GM19238 (cell line): ENCODE results near the gene FOSB.
"Not testable (repeated sequence)": the region's sequence is repeated elsewhere in the genome, so short reads cannot be mapped to it uniquely, and the experiment has no call there.

ENCODE experiments used
- DNase-seq: peaks from one replicate; pipeline ENCODE4 v3.0.0; 2011; ENCODE audit warnings: low spot score; ENCODE audit not compliant: insufficient read length

The FOSB gene

DNA sequence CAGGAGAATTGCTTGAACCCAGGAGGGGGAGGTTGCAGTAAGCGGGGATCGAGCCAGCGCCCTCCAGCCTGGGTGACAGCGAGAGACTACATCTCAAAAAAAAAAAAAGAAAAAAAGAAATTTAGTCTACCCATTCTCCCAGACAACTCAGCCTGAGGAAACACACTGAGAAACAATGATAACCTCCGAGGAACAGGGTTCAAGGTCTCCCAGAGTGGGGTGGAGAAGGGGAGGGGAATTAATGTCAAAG lies 38.1 kb downstream of the FOSB start:
- DNase-seq, result no peak

DNA sequence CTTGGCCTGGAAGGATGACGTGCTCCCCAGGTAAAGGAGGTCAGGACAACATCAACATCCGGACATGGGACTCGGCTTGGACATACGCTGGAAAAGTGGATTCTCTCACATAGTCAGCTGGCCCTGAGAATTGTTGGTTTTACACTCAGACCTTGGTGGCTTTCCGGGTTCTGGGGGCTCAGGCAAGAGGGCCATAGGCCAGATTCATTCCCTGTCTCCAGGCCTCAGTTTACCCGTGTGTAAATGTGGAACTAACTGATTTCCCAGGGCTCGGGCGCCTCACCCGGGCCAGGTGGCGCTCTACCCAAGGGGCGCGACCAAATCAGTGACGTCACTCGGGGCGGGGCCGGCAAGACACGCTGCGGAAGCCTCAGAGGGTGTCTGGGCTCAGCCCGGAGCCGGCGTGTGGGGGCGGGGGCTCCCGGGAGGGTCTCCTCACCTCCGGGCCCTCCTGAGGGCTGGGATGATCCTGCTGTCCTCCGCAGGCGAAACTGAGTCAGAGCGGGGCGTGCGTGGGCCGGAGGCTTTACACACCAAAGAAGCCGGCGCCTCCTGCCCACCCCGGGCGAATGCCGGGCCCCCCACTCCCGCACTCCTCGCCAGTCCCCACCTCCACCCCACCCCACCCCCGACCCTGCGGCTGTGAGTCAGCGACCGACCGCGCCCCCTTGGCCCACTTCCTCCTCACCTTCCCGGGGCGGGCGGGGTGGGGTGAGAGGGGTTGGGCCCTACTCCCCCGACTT lies 38.6 kb downstream of the FOSB start:
- peak; percentile 93 for DNase-seq

DNA sequence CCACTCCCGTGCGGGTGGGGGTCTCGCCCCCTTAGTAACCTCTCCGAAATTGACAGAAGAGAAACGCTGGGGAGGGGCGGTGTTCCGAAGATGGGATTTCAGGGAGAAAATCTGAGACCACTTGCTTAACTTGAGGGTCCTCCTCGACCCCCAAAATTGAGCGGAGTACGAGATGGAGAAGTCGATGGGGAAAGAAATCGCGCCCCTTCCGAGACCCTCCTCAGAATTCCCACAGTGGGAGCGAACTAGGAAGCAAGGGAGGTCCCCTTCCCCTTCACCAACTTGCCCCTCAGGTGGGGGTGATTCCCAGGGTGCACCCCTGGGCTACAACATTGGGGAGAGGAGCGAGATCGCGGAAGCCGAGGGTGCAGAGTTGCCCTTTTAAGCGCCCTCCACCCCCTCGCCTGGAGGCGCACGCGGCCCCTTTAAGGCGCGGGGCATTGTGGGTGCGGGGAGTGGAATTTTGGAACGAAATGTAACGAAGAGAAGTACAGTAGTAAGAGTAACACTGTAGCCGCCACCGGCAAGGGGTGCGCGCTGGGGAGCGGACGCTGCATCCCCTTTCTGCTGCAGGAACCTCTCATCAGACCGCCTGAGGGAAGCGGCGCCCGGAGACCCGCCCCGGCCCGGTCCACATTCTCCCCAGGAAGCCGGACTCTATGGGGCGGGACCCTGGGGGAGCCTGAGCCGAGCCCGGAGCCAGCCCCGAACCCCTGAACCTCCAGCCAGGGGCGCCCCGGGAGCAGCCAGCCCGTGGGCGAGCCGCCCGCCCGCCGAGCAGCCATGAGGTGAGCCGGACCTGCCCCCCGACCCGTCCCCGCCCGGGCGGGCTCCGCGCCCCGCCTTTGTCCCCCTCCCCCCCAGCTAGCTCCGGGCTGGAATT lies 39.4 kb downstream of the FOSB start, which contains the start of gene VASP:
VASP (plus strand) TSS at position 491 of the 883 bp plus-strand sequence; CDS start at position 784, 293 bp downstream.
- peak; percentile 87 for DNase-seq

DNA sequence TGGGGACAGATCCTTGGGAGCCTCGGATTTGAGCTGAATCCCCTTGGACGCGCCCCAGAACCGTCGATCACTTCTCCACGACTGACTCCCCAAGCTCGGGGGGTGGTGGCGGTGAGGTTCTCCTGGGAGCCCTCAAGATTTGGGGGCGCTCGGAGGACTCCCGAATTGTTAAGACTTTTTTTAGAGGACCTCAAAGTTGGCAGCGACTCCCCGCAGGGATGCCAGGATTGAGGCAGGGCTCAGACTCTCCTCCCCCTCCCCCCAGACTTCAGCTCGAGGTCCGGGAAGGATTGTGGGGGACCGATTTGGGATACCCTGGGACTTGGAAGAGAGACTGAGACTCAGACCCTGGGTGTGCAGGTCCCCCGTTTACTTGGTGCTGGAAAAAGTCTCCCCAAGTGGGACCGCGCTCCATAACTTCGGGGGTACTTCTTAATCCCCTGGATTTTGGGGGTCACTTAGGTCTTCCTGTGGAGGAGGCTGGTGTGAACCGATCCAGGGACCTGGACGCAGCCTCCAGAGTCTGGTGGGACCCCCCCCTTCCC lies 40.1 kb downstream of the FOSB start:
- DNase-seq, result no peak

DNA sequence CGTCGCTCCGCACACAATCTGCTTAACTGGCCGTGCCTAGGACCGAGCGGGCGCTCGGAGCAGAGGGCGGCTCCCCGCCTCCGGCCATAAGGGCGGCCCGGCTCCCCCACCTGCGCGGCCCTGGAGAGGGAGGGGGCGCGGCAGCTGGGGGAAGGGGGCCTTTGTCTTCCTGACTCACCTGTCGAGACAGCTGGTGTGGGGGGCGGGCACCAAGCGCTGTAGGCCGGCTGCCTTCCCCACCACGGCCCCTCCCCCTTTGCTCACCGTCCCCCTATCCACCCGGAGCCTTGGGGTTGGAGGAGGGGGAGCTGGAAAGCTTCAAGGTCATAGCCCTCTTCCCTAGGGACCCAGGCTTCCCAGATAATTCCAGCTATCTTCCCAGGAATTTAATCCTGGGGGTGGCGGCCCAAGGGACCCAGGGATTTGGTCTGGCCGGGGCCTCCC lies 40.6 kb downstream of the FOSB start:
- no peak for DNase-seq

DNA sequence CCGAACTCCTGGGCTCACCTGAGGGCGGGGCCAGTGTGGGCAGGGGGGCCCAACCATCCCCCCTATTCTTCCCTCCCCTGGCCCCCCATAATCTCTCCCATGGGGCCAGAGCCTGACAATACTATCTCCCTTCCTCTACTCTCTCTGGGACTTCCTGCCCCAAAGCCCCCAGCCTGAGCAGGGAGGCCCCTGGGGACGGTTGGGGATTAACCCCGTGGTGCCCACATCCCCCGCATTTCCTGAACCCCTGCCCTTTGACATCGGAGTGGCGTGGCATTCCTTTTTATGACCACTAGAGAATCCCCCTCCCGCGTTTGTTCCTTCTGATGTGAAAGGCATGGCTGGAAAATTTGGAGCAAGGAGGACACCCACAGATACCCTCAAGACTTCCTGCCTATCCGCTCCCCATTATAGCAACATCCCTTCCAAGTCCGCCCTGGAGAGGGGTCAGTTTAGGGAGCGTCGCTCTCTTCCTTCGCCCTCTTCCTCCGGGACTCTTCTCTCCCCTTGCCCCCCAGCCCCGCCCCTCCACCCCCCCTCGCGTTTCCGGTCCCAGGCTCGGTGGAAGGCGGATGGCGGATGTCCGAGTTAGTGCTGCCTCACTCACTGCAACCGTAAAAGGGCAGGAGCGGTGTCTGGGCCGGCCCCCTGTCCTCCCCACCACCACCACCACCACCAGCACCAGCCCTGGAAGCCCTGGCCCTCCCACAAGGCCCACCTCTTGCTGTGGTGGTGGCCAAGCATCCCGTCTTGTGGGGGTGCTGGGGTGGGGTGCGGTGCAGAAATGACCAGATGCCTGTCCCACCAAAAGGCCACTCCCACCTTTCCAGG lies 41.3 kb downstream of the FOSB start:
- peak; percentile 83 for DNase-seq

DNA sequence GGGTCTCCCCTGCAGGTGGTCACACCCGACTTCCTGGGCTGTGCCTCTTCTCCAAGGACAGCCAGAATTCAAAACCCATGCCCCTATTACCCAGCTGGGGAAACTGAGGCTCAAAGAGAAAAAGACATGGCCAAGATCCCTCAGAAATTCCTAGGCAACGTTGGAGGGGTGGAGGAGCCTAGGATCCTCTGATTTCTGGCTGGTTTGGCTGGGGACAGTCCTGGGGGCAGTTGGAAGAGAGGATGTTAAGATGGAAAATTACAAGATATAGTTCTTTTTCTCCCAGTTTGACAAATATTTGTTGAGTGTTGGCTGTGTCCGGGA lies 41.9 kb downstream of the FOSB start:
- DNase-seq, result no peak

DNA sequence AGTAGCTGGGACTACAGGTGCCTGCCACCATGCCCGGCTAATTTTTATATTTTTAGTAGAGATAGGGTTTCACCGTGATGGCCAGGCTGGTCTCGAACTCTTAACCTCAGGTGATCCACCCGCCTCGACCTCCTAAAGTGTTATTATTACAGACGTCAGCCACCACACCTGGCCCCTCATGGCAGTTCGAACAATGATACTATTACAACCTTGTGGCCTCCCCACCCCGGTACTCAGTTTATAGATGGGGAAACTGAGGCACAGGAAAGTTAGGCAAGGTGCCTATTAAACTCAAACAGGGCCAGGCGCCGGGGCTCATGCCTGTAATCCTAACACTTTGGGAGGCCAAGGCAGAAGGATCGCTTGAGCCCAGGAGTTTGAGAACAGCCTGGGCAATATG lies 42.6 kb downstream of the FOSB start:
- not testable (repeated sequence) for DNase-seq

DNA sequence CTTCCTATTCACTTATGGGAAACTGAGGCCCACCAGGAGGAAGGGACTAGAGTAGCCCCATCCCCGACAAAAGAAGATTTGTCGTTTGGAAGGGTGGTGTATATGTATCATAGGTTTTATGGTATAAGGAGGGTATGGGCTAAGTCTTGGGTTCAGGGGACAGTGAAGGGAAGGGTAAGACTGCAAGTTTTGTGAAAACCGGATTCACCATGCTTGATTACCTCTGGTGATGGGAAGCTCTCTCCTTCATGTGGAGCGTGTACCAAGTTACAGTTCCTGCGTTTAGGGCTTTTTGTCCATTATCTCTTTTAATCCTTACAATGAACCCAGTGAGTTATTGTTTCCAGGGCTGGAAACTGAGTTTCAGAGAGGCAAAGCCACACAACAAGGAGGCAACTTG lies 43.3 kb downstream of the FOSB start:
- no peak for DNase-seq

DNA sequence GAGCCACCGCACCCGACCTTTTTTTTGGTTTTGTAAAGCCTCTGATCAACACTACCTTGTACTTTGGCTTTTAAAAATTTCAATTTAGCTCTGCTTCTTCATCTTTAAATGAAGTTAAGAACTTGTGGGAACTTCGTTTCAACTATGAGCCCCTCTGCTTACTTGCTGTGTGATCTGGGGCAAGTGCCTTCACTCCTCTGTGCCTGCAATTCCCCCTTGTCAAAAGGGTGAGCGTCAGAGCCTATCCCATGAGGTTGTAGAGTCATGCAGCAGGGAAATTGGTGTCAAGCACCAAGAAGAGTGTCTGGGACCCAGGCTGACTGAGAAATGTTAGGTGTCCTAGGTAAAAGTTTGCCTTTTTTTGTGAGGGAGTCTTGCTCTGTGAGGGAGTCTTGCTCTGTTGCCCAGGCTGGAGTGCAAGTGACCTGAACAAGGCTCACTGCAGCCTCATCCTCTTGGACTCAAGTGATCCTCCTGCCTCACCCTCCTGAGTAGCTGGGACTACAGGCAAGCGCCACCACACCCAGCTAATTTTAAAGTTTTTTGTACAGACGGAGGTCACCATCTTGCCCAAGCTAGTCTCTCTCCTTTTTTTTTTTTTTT lies 45.2 kb downstream of the FOSB start:
- DNase-seq, result no peak

DNA sequence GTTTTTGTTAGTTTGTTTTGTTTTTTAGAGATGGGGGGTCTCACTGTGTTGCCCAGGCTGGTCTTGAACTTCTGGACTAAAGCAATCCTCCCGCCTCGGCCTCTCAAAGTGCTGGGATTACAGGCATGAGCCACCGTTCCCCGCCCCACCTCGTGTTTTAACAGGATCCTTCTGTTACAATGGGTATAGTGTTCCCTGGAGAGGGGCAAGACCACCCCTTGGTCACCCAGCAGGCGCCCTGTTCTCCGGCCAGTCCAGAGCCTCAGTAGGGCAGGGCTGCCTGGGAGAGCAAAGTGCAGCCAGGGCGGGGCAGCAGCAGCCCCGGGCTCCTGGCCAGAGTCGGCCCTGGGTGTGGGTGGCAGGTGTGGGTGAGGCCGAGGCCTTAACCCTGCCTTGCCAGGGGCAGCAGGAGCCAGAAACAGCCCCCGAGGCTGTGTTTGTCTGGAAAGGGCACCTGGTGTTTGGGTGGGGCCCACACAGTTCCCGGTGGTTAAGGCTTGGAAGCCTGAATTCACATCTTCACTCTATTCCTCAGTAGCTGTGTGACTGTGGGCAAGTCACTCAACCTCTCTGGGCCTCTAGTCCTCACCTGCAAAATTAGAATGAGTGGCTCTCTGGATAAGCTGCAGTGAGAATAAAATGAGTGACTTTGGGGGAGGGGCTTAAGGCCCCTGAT lies 46.7 kb downstream of the FOSB start:
- no peak for DNase-seq

DNA sequence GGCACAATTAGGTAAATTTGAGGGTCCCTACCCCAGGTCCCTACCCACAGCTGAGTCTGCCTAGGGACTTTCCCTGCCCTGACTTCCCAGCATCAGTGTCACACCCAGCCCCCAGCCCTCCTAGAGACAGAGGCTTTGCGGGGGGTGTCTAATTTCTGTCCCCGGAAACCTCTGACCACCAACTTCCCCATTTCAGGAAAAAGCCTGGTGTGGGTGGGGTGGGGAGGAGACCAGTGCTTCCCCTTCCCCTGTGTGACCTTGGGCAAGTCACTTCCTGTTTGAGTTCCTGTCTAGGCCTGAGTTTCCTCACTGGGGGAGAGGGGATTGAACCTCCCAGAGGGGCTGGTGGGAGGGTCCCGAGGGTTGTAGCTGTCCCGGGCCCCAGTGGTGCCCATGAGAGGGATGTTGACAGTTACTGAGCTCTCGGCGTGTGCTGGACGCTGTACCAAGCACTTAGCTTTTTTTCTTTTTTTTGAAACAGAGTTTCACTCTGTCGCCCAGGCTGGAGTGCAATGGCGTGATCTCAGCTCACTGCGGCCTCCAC lies 47.4 kb downstream of the FOSB start:
- DNase-seq, result no peak

DNA sequence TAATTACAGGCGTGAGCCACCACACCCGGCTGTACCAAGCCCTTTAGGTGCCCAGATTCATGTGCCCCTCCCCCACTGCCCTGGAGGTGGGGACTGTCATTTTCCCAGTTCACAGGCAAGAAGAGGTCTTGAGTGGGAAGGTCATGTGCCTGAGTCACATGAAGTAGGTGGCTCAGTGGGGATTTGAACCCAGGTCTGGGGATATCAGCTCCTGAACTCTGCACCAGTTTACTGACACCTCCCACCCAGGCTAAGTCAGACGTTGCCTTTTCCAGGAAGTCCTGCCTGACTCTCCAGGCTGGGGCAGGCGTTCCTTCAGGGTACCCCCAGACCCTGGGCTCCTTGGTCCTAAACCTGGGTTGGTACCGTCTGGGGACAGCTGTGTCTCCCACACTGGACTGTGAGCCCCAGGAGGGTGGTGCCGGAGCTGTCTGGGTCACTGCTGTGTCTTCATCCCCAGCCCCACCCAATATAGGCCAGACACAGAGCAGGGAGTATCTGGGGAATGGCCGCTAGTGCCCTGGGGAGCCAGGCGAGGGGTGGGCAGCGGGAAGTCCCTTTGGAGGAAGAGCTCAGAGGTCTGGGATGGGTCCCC lies 48.1 kb downstream of the FOSB start:
- DNase-seq, result no peak

DNA sequence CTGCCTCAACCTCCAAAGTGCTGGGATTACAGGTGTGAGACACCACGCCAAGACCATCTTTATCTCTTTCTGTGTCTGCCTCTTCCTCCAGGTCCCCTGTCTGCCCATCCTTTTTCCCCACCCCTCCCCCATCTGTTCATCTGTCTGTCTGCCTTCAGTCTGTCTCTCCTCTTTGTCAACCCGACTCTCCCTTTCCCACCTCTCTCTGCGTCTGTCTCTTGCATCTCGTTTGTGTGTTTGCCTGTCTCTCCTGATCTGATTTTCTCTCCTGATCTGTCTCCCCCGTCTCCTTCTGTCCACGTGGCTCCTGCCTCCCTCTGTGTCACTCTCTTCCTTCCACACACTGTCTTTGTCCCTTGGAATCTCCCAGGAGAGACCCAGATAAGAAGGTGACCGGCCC lies 49.4 kb downstream of the FOSB start:
- DNase-seq, result no peak

DNA sequence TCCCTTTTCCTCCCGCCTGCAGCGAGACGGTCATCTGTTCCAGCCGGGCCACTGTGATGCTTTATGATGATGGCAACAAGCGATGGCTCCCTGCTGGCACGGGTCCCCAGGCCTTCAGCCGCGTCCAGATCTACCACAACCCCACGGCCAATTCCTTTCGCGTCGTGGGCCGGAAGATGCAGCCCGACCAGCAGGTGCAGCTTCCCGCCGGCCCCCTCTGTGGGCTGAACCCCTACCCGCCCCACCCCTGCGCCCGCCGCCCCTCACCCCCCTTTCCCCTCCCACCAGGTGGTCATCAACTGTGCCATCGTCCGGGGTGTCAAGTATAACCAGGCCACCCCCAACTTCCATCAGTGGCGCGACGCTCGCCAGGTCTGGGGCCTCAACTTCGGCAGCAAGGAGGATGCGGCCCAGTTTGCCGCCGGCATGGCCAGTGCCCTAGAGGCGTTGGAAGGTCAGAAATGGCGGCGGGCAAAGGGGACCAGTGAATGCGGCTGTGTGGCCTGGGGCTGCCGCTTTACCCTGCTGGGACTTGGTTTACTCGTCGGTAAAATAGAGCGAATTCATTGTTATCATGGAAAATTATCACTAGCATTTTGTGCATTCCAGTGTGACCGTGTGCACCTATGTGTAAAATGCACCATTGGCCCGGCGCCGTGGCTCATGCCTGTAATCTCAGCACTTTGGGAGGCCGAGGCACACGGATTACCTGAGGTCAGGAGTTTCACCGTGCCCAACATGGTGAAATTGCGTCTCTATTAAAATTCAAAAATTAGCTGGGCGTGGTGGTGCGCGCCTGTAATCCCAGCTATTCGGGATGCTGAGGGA lies 50.1 kb downstream of the FOSB start:
- no peak for DNase-seq

DNA sequence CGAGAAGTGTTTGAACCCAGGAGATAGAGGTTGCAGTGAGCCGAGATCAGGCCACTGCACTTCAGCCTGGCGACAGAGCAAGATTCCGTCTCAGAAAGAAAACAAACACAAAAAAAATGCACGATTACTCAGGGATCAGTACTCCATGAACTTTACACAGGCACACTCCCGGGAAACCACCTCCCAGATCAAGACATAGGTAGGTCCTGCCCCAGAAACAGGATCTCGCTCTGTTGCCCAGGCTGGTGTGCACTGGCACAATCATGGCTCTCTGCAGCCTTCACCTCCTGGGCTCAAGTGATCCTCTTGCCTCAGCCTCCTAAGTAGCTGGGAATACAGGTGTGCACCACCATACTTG lies 50.7 kb downstream of the FOSB start:
- DNase-seq, result no peak

DNA sequence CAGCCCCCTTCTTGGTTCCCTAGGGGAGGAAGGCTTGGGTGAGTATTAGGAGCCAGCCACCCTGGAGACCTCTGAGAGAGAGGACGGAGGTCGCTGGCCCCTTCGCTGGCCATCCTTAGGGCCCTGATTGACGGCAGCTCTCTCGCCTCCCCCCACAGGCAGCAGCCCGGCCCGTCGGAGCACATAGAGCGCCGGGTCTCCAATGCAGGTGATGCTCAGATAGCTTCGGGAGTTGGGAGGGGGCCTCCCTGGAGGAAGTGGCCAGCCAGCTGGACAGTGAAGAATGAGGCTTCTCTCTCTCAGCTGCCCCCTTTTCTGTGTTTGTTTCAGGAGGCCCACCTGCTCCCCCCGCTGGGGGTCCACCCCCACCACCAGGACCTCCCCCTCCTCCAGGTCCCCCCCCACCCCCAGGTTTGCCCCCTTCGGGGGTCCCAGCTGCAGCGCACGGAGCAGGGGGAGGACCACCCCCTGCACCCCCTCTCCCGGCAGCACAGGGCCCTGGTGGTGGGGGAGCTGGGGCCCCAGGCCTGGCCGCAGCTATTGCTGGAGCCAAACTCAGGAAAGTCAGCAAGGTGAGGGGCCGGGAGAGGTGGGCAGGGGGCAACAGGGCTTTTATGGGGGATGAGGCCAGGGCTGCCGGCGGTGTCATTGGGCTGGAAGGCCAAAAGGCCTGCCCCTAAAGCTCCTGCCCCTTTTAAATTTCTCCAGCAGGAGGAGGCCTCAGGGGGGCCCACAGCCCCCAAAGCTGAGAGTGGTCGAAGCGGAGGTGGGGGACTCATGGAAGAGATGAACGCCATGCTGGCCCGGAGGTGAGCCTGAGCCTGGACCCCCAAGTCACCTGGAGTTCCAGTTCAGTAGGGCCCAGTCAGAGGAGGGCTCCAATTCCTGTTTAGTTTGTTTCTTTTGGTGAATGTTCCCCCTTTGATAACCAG lies 54.5 kb downstream of the FOSB start:
- DNase-seq, result no peak

DNA sequence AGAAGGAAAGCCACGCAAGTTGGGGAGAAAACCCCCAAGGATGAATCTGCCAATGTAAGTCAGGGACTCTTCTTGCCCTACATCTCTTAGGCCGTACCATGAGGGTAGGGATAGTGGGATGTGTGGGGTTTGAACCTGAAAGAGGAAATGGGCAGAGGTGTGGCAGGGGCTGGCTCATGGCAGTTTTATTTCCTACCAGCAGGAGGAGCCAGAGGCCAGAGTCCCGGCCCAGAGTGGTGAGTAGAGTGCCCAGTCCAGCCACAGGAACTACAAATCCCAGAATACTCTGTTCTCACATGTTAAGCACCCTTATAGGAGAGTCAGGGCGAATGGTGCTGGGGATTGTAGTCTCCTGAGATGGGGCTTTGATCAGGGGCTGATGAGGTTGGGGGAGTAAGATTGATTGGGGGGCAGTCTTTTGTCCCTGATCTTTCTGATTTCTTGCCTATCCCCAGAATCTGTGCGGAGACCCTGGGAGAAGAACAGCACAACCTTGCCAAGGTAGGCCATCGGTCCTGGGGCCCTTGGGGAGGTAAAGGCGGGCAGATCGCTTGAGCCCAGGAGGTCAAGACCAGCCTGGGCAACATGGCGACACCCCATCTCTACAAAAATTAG lies 56.0 kb downstream of the FOSB start:
- DNase-seq, result peak; percentile 86
